H9 (cell line): ENCODE data around the gene SPRY4. TPM values are rescaled to one million over a fixed set of nuclear protein-coding genes. Genes with fewer than 3 reads are reported as not detected.
A peak's percentile ranks its signal among the peaks of the same experiment; 100 is the strongest.

Experiments used
- DNase-seq: peaks from one replicate; pipeline ENCODE4 v3.0.0-alpha.2; 2017
- H2AFZ ChIP-seq: one replicate; pipeline ENCODE4 v1.6.1; 2013; ENCODE audit warnings: mild to moderate bottlenecking, low read length, control low read depth, moderate library complexity
- H2AK5ac ChIP-seq: 2 replicates; pipeline ENCODE4 v1.6.1; 2013; ENCODE audit warnings: low read length, control low read depth, mixed read lengths; ENCODE audit not compliant: insufficient read length
- H2BK120ac ChIP-seq: one replicate; pipeline ENCODE4 v1.6.1; 2013; ENCODE audit warnings: low read depth, mild to moderate bottlenecking, low read length, control low read depth, inconsistent platforms; ENCODE audit not compliant: poor library complexity, severe bottlenecking
- H2BK12ac ChIP-seq: 2 replicates; pipeline ENCODE4 v1.6.1; 2013; ENCODE audit warnings: low read length, control low read depth, mixed read lengths, low read depth; ENCODE audit not compliant: insufficient read length
- H2BK15ac ChIP-seq: 2 replicates; pipeline ENCODE4 v1.6.1; 2013; ENCODE audit warnings: low read depth, low read length, control low read depth
- H2BK20ac ChIP-seq: one replicate; pipeline ENCODE4 v1.6.1; 2013; ENCODE audit warnings: low read depth, mild to moderate bottlenecking, low read length, control low read depth, inconsistent platforms; ENCODE audit not compliant: poor library complexity, severe bottlenecking
- H2BK5ac ChIP-seq: 2 replicates; pipeline ENCODE4 v1.6.1; 2013; ENCODE audit warnings: low read length, control low read depth, mixed read lengths; ENCODE audit not compliant: insufficient read length
- H3K14ac ChIP-seq: 2 replicates; pipeline ENCODE4 v1.6.1; 2013; ENCODE audit warnings: low read length, control low read depth; ENCODE audit not compliant: insufficient read depth
- H3K18ac ChIP-seq: 2 replicates; pipeline ENCODE4 v1.6.1; 2013; ENCODE audit warnings: low read depth, mild to moderate bottlenecking, mixed read lengths, low read length, control low read depth; ENCODE audit not compliant: insufficient read length
- H3K23ac ChIP-seq: 2 replicates; pipeline ENCODE4 v1.6.1; 2013; ENCODE audit warnings: low read length, control low read depth, mixed read lengths, low read depth; ENCODE audit not compliant: insufficient read length
- H3K23me2 ChIP-seq: 2 replicates; pipeline ENCODE4 v1.6.1; 2013; ENCODE audit warnings: low read depth, mild to moderate bottlenecking, mixed read lengths, low read length, control low read depth; ENCODE audit not compliant: insufficient read length, poor library complexity, severe bottlenecking
- H3K27ac ChIP-seq: 2 replicates; pipeline ENCODE4 v1.5.1; 2013; ENCODE audit warnings: low read length, control low read depth, mixed read lengths, low read depth; ENCODE audit not compliant: insufficient read length
- H3K27me3 ChIP-seq: 2 replicates; pipeline ENCODE4 v1.6.1; 2013; ENCODE audit warnings: low read length, control low read depth, inconsistent platforms; ENCODE audit not compliant: insufficient read depth
- H3K4ac ChIP-seq: 2 replicates; pipeline ENCODE4 v1.6.1; 2013; ENCODE audit warnings: low read depth, mild to moderate bottlenecking, control low read depth, inconsistent platforms, low read length, moderate library complexity
- H3K4me1 ChIP-seq: 2 replicates; pipeline ENCODE4 v1.6.1; 2013; ENCODE audit warnings: low read length, control low read depth, inconsistent platforms; ENCODE audit not compliant: insufficient read depth
- H3K4me2 ChIP-seq: 2 replicates; pipeline ENCODE4 v1.6.1; 2013; ENCODE audit warnings: low read length, control low read depth, mixed read lengths; ENCODE audit not compliant: insufficient read length, insufficient read depth
- H3K56ac ChIP-seq: 2 replicates; pipeline ENCODE4 v1.6.1; 2013; ENCODE audit warnings: low read depth, mild to moderate bottlenecking, mixed read lengths, low read length, control low read depth; ENCODE audit not compliant: insufficient read length
- H3K79me1 ChIP-seq: 2 replicates; pipeline ENCODE4 v1.6.1; 2013; ENCODE audit warnings: low read depth, mild to moderate bottlenecking, moderate library complexity, low read length, control low read depth, inconsistent platforms; ENCODE audit not compliant: insufficient read depth, poor library complexity, severe bottlenecking
- H3K79me2 ChIP-seq: 2 replicates; pipeline ENCODE4 v1.6.1; 2013; ENCODE audit warnings: low read length, control low read depth, inconsistent platforms; ENCODE audit not compliant: insufficient read depth
- H3K9ac ChIP-seq: 2 replicates; pipeline ENCODE4 v1.6.1; 2013; ENCODE audit warnings: low read length, control low read depth, mixed read lengths; ENCODE audit not compliant: insufficient read length; ENCODE audit errors: extremely low read depth
- H3K9me3 ChIP-seq: one replicate; pipeline ENCODE4 v1.6.1; 2013; ENCODE audit warnings: low read depth, low read length, inconsistent platforms; ENCODE audit not compliant: control insufficient read depth
- H3T11ph ChIP-seq: one replicate; pipeline ENCODE4 v1.6.1; 2013; ENCODE audit warnings: mild to moderate bottlenecking, low read length, control low read depth, inconsistent platforms
- H4K20me1 ChIP-seq: one replicate; pipeline ENCODE4 v1.6.1; 2013; ENCODE audit not compliant: control insufficient read depth, insufficient read length, insufficient read depth
- H4K5ac ChIP-seq: 2 replicates; pipeline ENCODE4 v1.6.1; 2013; ENCODE audit warnings: low read depth, mild to moderate bottlenecking, mixed read lengths, low read length, control low read depth; ENCODE audit not compliant: insufficient read length
- H4K8ac ChIP-seq: replicated peaks from 2 replicates; pipeline ENCODE4 v1.6.1; 2013; ENCODE audit warnings: low read length, control low read depth, mixed read lengths, low read depth; ENCODE audit not compliant: insufficient read length
- H4K91ac ChIP-seq: 2 replicates; pipeline ENCODE4 v1.6.1; 2013; ENCODE audit warnings: low read depth, mild to moderate bottlenecking, moderate library complexity, mixed read lengths, low read length, control low read depth; ENCODE audit not compliant: insufficient read length
- H3K27ac Mint-ChIP-seq, 3 experiments: 2 replicates in 2 of 3; 3 replicates in 1 of 3; pipeline ENCODE4 v1.8.0; 2020 to 2021; ENCODE audit warnings: mixed read lengths in 3 of 3, mild to moderate bottlenecking in 1 of 3, moderate library complexity in 1 of 3
- H3K27me3 Mint-ChIP-seq: 2 replicates; pipeline ENCODE4 v1.8.0; 2021; ENCODE audit warnings: low read depth, mild to moderate bottlenecking, moderate library complexity, mixed read lengths
- H3K36me3 Mint-ChIP-seq, 3 experiments: 2 replicates in 2 of 3; 3 replicates in 1 of 3; pipeline ENCODE4 v1.8.0; 2020 to 2021; ENCODE audit warnings: low read depth in 3 of 3, mixed read lengths in 3 of 3; ENCODE audit not compliant: insufficient read depth in 1 of 3
- H3K4me1 Mint-ChIP-seq, 2 experiments: 2 replicates each; pipeline ENCODE4 v1.8.0; 2020; ENCODE audit warnings: mixed read lengths in 2 of 2
- H3K4me3 Mint-ChIP-seq, 2 experiments: 2 replicates in 1 of 2; 3 replicates in 1 of 2; pipeline ENCODE4 v1.8.0; 2020 to 2021; ENCODE audit warnings: mild to moderate bottlenecking in 2 of 2, mixed read lengths in 2 of 2, moderate library complexity in 1 of 2
- H3K9me3 Mint-ChIP-seq, 2 experiments: 2 replicates in 1 of 2; 3 replicates in 1 of 2; pipeline ENCODE4 v1.8.0; 2020; ENCODE audit warnings: mild to moderate bottlenecking in 2 of 2, mixed read lengths in 2 of 2, moderate library complexity in 1 of 2
- WGBS: extraction: QIAGEN DNeasy Blood & Tissue Kit; methylation state at CpG from one replicate; pipeline ENCODE4 v1.1.7; 2013; ENCODE audit warnings: missing lambda C conversion rate, low lambda C conversion rate, mixed read lengths; ENCODE audit not compliant: insufficient read length; ENCODE audit errors: extremely low coverage; 5-methylcytosine and 5-hydroxymethylcytosine counted together
- total RNA-seq: library from RNA; stranded (reverse); gene quantifications from 2 replicates; pipeline ENCODE4 v1.2.1, GENCODE V29; 2021
- TF ChIP-seq, protein P1 (sequence below): fragments of 200-600 bp; sonication (generic); conservative IDR thresholded peaks from 3 replicates; pipeline ENCODE4 v1.8.0; 2021; ENCODE audit warnings: antibody characterized with exemption, mild to moderate bottlenecking

SPRY4 gene
- total RNA-seq, 1 experiment from 2014 or later: 92.4 TPM

DNA sequence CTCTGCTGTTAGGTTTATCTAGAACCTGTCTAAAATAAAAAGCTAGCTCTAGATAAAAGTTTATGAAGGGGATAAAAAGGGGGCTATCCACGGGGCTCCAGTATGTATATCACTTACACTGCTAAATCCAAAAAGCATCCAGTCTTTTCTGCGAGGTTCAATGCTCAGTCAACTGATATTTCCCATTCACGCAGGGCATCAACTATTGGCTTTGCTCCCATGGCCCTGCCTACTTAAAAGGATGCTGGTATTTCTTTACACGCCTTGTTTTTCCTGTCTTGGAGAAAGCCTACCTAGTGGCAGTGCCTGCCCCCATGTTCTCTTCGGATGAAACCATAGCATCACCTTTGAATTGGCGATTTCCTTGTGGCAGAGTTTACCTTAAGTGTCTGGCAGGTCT, 8.1 kb downstream of the SPRY4 start:
- no peak overlapping the region for H2BK5ac ChIP-seq
- H4K5ac ChIP-seq: no peak overlapping the region
- no peak overlapping the region for H2AK5ac ChIP-seq
- H4K8ac ChIP-seq: no peak overlapping the region
- no peak overlapping the region for H2BK20ac ChIP-seq
- DNase-seq: no peak
- no peaks in the 10 kb centered on the region for H3K79me1 ChIP-seq
- H3K4me1 ChIP-seq: peaks cover 16% of the 10 kb centered on the region
- H3K4me2 ChIP-seq: no peak overlapping the region
- peaks cover 73 to 78% of the 10 kb centered on the region in 2 experiments for H3K4me1 Mint-ChIP-seq
- H3K23me2 ChIP-seq: peaks cover 6% of the 10 kb centered on the region
- peak overlapping the region in 2 of 3 experiments; percentile 64 to 87; a peak in 4 of 7 replicates for H3K27ac Mint-ChIP-seq
- no peak overlapping the region for H3K18ac ChIP-seq
- no peak overlapping the region for H2AFZ ChIP-seq
- no peaks in the 10 kb centered on the region for H3K27me3 ChIP-seq
- no peak overlapping the region for H3K14ac ChIP-seq
- TF ChIP-seq, protein P1, sequence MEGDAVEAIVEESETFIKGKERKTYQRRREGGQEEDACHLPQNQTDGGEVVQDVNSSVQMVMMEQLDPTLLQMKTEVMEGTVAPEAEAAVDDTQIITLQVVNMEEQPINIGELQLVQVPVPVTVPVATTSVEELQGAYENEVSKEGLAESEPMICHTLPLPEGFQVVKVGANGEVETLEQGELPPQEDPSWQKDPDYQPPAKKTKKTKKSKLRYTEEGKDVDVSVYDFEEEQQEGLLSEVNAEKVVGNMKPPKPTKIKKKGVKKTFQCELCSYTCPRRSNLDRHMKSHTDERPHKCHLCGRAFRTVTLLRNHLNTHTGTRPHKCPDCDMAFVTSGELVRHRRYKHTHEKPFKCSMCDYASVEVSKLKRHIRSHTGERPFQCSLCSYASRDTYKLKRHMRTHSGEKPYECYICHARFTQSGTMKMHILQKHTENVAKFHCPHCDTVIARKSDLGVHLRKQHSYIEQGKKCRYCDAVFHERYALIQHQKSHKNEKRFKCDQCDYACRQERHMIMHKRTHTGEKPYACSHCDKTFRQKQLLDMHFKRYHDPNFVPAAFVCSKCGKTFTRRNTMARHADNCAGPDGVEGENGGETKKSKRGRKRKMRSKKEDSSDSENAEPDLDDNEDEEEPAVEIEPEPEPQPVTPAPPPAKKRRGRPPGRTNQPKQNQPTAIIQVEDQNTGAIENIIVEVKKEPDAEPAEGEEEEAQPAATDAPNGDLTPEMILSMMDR: no peak
- no peaks in the 10 kb centered on the region for H3K9me3 ChIP-seq
- H3K79me2 ChIP-seq: peaks cover 98% of the 10 kb centered on the region
- peaks cover 20 to 88% (median 85%) of the 10 kb centered on the region in 3 experiments for H3K36me3 Mint-ChIP-seq
- no peak overlapping the region for H3K23ac ChIP-seq
- no peak overlapping the region for H3K27ac ChIP-seq
- no peak overlapping the region for H3K4ac ChIP-seq
- no peaks in the 10 kb centered on the region for H3K9me3 Mint-ChIP-seq
- no peak overlapping the region for H3T11ph ChIP-seq
- peak overlapping the region in 1 of 2 experiments; percentile 99; a peak in 2 of 5 replicates for H3K4me3 Mint-ChIP-seq
- no peaks in the 10 kb centered on the region; the same call in 1 of the 2 replicates for H3K27me3 Mint-ChIP-seq
- H2BK15ac ChIP-seq: no peak overlapping the region
- peaks cover 8% of the 10 kb centered on the region for H4K20me1 ChIP-seq
- no peak overlapping the region for H2BK120ac ChIP-seq
- no CpG with 5 or more reads among the region's 6 CpGs for WGBS
- no peak overlapping the region for H4K91ac ChIP-seq
- H2BK12ac ChIP-seq: no peak overlapping the region
- no peak overlapping the region for H3K56ac ChIP-seq
- H3K9ac ChIP-seq: no peak overlapping the region
